ENCODE data around the gene ARL17B. TPM values are rescaled to one million over a fixed set of nuclear protein-coding genes. Genes with fewer than 3 reads are reported as not detected.
A peak's percentile ranks its signal among the peaks of the same experiment; 100 is the strongest.
"Not testable (repeated sequence)": the region's sequence is repeated elsewhere in the genome, so short reads cannot be mapped to it uniquely, and the experiment has no call there.

The ARL17B gene
- total RNA-seq, 1 donor from 2014 or later: 15.3 TPM

DNA sequence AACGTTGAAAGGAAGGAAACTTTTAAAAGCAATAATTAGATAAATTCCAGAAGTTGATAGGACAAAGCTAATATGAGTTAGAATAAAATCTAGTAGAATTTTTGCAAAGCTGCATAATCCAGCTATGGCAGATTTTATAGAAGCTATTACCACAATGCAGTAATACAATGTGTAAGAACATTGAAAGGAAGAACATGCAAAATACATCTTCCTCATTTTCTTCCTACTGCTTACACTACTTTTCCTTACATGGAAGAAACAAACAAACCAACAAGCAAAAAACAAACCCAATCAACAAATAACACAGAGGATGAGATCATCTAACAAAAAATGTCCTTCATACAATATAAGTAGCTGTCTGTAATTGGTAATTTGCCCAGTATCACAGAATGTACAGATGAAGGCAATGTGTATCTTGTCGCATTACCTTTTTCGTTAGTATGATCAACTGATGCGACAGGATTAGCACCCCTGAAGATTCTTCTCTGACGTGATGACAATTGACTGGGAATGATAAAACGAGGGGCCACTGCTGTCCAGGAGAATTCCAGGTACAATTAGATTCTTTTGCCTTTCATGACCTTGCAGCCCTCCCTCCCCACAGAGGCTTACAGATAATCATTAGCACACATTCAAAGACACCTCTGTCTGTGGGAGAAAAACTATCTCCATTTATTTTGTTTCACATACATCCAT is 87.9 kb downstream of the ARL17B start:
- DNase-seq: no peak
- no peaks in the 10 kb centered on the region for H3K4me1 Mint-ChIP-seq (ENCODE audit: low read depth, unreplicated experiment)
- no peak overlapping the region for H3K4me3 Mint-ChIP-seq (ENCODE audit: unreplicated experiment)
- H3K36me3 Mint-ChIP-seq (ENCODE audit: unreplicated experiment): no peaks in the 10 kb centered on the region
- H3K27me3 Mint-ChIP-seq (ENCODE audit: unreplicated experiment): peaks cover 2% of the 10 kb centered on the region
- no peak overlapping the region for H3K27ac Mint-ChIP-seq (ENCODE audit: unreplicated experiment)
- TF ChIP-seq, protein P1, sequence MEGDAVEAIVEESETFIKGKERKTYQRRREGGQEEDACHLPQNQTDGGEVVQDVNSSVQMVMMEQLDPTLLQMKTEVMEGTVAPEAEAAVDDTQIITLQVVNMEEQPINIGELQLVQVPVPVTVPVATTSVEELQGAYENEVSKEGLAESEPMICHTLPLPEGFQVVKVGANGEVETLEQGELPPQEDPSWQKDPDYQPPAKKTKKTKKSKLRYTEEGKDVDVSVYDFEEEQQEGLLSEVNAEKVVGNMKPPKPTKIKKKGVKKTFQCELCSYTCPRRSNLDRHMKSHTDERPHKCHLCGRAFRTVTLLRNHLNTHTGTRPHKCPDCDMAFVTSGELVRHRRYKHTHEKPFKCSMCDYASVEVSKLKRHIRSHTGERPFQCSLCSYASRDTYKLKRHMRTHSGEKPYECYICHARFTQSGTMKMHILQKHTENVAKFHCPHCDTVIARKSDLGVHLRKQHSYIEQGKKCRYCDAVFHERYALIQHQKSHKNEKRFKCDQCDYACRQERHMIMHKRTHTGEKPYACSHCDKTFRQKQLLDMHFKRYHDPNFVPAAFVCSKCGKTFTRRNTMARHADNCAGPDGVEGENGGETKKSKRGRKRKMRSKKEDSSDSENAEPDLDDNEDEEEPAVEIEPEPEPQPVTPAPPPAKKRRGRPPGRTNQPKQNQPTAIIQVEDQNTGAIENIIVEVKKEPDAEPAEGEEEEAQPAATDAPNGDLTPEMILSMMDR (IDR thresholded peaks at IDR 0.05; ENCODE audit: partially characterized antibody, unreplicated experiment): no peak
- H3K9me3 Mint-ChIP-seq (ENCODE audit: unreplicated experiment): peaks cover 3% of the 10 kb centered on the region

DNA sequence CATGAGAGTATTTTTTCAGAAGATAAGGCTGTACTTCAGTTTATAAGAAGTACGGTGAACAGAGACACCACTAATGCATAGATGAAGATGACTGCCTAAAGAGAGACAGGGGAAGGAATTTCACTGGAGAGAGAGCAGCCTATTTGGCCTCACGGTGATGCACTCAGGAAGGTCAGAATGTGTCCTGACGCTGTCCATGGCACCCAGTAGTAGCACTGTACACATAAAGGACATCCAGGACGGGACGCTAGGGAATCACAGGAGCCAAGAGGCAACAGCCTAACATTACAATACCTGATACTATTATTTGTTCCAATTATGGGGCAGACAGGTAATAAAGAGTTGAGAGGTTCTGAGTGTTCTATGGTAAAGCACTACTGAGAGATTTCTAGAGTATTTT is 91.5 kb downstream of the ARL17B start:
- Mint-ChIP-seq H3K4me1 (ENCODE audit: low read depth, unreplicated experiment) (peaks cover 8% of the 10 kb centered on the region), H3K36me3 (ENCODE audit: unreplicated experiment) (peaks cover 4% of the 10 kb centered on the region), H3K4me3 (ENCODE audit: unreplicated experiment) (no peak overlapping the region), H3K27ac (ENCODE audit: unreplicated experiment) (no peak overlapping the region), H3K9me3 (ENCODE audit: unreplicated experiment) (peaks cover 8% of the 10 kb centered on the region), H3K27me3 (ENCODE audit: unreplicated experiment) (peaks cover 20% of the 10 kb centered on the region)
- TF ChIP-seq, protein P1 (IDR thresholded peaks at IDR 0.05; ENCODE audit: partially characterized antibody, unreplicated experiment): no peak
- no peak for DNase-seq

DNA sequence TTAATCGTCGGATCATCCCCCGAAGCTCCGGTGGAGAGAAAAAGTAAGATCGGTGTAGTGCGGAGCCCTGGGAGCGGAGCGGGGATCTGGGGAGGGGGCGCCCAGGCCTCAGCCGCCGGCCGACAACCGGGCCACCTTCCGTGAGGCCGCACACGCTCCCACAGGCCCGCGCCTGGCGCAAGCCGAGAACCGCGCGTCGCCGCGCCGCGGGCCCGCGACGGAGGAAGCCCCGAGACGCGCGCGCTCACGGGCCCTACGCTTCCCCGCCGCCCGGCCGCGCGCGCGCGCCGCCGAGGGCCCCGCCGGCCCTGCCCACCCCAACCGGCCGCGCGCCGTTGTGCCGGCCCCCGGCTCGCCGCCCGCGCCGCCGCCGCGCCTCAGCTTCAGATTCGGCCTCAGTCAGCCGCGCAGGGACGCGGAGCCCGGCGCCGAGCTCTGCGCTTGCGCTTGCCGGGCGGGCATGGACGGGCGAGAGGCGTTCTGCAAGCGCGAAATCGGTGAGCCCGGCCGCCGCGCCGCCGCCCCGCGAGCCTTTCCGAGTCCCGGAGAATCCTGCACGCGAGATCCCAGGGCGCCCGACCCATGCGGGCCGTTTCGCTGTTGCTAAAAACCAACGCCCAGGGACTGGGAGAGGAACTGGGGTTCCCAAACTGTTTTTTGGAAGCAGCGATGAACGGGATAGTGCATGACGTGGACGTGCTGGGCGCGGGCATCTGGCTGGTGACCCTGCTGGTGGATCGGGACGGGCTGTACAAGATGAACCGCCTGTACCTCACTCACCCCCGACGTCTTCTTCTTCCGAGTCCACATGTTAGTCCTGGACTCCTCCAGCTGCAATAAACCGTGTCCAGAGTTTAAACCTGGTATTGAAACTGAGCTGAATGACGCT is 94.7 kb downstream of the ARL17B start:
- H3K9me3 Mint-ChIP-seq (ENCODE audit: unreplicated experiment): peaks cover 15% of the 10 kb centered on the region
- TF ChIP-seq, protein P1 (IDR thresholded peaks at IDR 0.05; ENCODE audit: partially characterized antibody, unreplicated experiment): no peak
- peaks cover 32% of the 10 kb centered on the region for H3K27me3 Mint-ChIP-seq (ENCODE audit: unreplicated experiment)
- peak overlapping the region; percentile 91 for H3K4me3 Mint-ChIP-seq (ENCODE audit: unreplicated experiment)
- peaks cover 4% of the 10 kb centered on the region for H3K36me3 Mint-ChIP-seq (ENCODE audit: unreplicated experiment)
- DNase-seq: peak; percentile 87
- peaks cover 8% of the 10 kb centered on the region for H3K4me1 Mint-ChIP-seq (ENCODE audit: low read depth, unreplicated experiment)
- peak overlapping the region; percentile 59 for H3K27ac Mint-ChIP-seq (ENCODE audit: unreplicated experiment)

DNA sequence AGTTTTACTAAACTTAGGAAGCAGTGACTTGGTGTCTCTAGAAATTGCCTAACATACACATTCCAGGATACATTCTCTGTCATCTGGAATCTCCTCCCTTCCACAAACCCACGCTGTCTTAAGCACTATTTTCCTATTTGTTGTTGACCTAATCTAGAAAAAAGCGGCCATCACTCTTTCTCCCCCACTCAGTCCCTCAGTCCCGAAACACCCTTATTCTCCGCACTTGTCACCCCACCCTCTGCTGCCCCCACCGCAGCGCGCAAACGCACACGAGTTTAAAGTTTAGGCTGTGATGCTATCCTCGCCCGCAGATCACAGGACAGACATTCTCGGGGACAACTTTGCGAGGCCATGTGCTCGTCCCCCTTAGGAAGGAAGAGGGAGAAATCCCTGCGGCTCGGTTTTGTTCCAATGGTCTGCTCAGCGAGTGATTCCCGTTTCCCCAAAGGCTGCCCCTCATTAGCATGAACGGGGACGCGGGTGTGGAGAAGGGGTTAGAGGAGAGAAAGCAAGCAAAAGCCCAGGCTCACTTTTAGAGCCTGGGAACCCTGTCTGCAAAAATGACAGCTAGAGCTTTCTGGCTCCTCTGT is 95.4 kb downstream of the ARL17B start:
- H3K36me3 Mint-ChIP-seq (ENCODE audit: unreplicated experiment); H3K4me1 Mint-ChIP-seq (ENCODE audit: low read depth, unreplicated experiment): not testable (repeated sequence)
- Mint-ChIP-seq H3K27me3 (ENCODE audit: unreplicated experiment) (peaks cover 37% of the 10 kb centered on the region), H3K9me3 (ENCODE audit: unreplicated experiment) (peaks cover 15% of the 10 kb centered on the region), H3K27ac (ENCODE audit: unreplicated experiment) (peak overlapping the region; percentile 2), H3K4me3 (ENCODE audit: unreplicated experiment) (peak overlapping the region; percentile 91)
- DNase-seq: peak; percentile 41

DNA sequence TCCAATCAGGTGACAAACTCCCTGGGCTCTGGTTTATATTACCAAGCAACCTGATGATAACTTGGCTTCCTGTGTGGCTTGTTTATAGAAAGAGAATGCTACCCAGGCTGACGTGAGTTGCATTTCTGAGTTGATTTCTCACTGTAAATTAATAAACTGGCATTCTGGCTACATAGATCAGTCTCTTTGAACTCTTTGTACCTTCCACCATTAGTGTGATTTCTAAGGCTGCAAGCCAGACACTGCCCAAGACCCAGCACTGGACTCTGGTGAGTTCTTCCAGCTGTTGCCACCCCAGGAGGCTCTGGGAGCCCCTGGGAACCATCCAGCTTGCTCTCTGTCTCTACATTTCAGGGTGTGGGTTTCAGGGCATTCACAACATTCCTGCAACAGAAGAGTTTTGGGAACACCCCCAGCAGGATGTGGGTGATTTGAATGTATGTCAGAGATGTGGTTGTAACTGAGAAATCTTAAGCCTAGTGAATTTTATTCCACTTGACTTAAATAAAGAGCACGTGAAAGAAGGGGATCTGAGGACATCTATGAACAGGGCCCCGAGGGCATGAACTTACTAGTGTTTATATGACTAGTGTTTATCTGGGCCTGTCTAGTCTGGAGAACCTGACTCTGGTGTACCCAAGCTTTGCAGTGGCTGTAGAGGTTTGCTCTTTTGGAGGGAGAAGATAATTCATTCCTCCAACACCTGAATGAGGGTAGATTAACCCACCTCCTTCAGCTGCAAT is 96.9 kb downstream of the ARL17B start:
- TF ChIP-seq, protein P1 (IDR thresholded peaks at IDR 0.05; ENCODE audit: partially characterized antibody, unreplicated experiment): no peak
- Mint-ChIP-seq H3K27ac (ENCODE audit: unreplicated experiment) (no peak overlapping the region), H3K9me3 (ENCODE audit: unreplicated experiment) (peaks cover 21% of the 10 kb centered on the region), H3K36me3 (ENCODE audit: unreplicated experiment) (peaks cover 4% of the 10 kb centered on the region), H3K27me3 (ENCODE audit: unreplicated experiment) (peaks cover 45% of the 10 kb centered on the region), H3K4me1 (ENCODE audit: low read depth, unreplicated experiment) (peaks cover 8% of the 10 kb centered on the region), H3K4me3 (ENCODE audit: unreplicated experiment) (no peak overlapping the region)
- no peak for DNase-seq
